ES-I3 (cell line): ENCODE results near the gene ZNF841.
"Not testable (repeated sequence)": the region's sequence is repeated elsewhere in the genome, so short reads cannot be mapped to it uniquely, and the experiment has no call there.

Source experiments
- H3K36me3 ChIP-seq: 2 replicates; pipeline ENCODE4 v1.6.1; 2013; ENCODE audit warnings: mild to moderate bottlenecking, low read length, control low read depth, moderate library complexity; ENCODE audit not compliant: insufficient read depth
- H3K4me1 ChIP-seq: 2 replicates; pipeline ENCODE4 v1.6.1; 2013; ENCODE audit warnings: mild to moderate bottlenecking, control low read depth, low read length; ENCODE audit not compliant: insufficient read depth
- H3K9ac ChIP-seq: 2 replicates; pipeline ENCODE4 v1.6.1; 2013; ENCODE audit warnings: low read depth, mild to moderate bottlenecking, low read length, moderate library complexity
- H3K9me3 ChIP-seq: 2 replicates; pipeline ENCODE4 v1.6.1; 2013; ENCODE audit warnings: mild to moderate bottlenecking, low read length, moderate library complexity; ENCODE audit not compliant: control insufficient read depth, insufficient read depth

ZNF841 gene

DNA sequence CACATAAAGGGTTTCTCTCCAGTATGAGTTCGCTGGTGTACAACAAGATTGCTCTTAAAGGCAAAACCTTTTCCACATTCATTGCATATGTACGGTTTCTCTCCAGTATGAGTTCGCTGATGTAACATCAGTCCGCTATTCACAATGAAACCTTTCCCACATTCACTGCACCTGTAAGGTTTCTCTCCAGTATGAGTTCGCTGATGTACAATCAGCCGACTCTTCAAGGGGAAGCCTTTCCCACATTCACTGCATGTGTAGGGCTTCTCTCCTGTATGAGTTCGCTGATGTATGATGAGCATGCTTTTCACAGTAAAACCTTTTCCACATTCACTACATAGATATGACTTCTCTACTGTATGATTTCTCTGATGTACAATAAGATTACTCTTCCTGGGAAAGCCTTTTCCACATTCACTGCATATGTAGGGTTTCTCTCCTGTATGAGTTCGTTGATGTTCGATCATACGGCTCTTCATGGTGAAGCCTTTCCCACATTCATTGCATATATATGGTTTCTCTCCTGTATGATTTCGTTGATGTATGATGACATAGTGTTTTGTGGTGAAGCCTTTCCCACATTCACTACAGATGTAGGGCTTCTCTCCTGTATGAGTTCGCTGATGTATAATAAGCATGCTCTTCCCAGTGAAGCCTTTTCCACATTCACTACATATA lies 61.4 kb downstream of the ZNF841 start:
- Histone ChIP-seq H3K4me1 (no peaks in the 10 kb centered on the region), H3K9me3 (peaks cover 29% of the 10 kb centered on the region), H3K36me3 (peaks cover 20% of the 10 kb centered on the region; the same call in 1 of the 2 replicates), H3K9ac (no peak overlapping the region)

- peaks cover 18% of the 10 kb centered on the region; the same call in 1 of the 2 replicates for H3K36me3 ChIP-seq
- peak overlapping the region; percentile 83 for H3K9ac ChIP-seq
- no peaks in the 10 kb centered on the region; the same call in 1 of the 2 replicates for H3K4me1 ChIP-seq
- H3K9me3 ChIP-seq = peaks cover 6% of the 10 kb centered on the region
Measured at GRCh38 chr19:52028780-52029123, 66.8 kb downstream of the ZNF841 start.

DNA sequence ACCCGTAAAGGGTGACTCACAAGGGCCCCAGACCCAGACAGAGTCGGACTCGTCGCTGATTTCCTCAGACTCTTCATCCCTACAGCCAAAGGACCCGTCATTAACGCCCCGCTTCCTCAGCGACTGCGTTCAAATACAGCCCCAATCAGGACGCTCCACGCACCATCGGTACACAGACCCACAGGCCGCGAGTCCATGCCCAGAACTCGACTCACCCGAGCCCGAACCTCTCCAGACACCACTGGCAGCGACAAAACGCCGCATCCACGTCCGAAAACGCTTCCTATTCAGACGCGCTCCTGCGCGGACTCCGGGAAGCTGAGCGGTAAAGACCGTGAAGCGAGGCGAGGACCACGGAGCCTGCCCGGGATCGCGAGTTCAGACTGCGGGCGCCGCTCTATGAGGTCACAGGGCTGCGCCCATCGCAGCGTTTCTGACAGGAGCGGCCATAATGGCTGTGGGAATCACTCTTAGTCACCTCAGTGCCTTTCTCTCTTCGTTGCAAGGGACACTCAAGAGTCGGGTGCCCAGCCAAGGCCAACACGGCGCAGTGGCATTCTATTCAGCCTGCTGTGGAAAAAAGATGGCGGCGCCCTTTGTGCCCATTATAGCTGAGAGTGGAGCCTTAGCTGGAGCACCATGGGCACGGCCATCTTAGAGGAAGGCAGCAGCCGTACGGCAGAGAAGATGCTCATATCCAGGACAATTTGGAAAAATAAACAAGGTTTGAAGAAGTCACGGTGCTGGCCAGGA lies 67.4 kb downstream of the ZNF841 start, which contains the start of gene ZNF614:
Gene ZNF614 (minus strand): TSS at position 353 of the 753 bp plus-strand sequence. CDS start 2,634 bp downstream, outside the sequence.
- peak within 1 kb of the TSS; percentile 83 for H3K9ac ChIP-seq
- peaks cover 3% of the 10 kb centered on the region for H3K9me3 ChIP-seq
- peaks cover 21% of the 10 kb centered on the region; the same call in 1 of the 2 replicates for H3K36me3 ChIP-seq
- no peaks in the 10 kb centered on the region; the same call in 1 of the 2 replicates for H3K4me1 ChIP-seq

DNA sequence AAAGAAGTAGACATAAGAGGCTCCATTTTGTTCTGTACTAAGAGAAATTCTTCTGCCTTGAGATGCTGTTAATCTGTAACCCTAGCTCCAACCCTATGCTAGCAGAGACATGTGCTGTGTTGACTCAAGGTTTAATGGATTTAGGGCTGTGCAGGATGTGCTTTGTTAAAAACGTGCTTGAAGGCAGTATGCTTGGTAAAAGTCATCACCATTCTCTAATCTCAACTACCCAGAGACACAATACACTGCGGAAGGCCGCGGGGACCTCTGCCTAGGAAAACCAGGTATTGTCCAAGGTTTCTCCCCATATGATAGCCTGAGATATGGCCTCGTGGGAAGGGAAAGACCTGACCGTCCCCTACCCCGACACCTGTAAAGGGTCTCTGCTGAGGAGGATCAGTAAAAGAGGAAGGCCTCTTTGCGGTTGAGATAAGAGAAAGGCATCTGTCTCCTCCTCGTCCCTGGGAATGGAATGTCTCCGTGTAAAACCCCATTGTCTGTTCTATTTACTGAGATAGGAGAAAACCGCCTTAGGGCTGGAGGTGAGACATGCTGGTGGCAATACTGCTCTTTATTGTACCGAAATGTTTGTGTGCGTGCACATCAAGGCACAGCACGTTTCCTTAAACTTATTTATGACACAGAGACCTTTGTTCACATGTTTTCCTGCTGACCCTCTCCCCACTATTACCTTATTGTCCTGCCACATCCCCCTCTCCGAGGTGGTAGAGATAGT lies 69.1 kb downstream of the ZNF841 start:
- H3K9me3 ChIP-seq, H3K4me1 ChIP-seq, H3K9ac ChIP-seq: not testable (repeated sequence)
- peaks cover 21% of the 10 kb centered on the region; the same call in 1 of the 2 replicates for H3K36me3 ChIP-seq

- H3K9me3 ChIP-seq, H3K9ac ChIP-seq, H3K4me1 ChIP-seq: not testable (repeated sequence)
- H3K36me3 ChIP-seq = peaks cover 29% of the 10 kb centered on the region; the same call in 1 of the 2 replicates
Measured at GRCh38 chr19:52024478-52024877, 71.1 kb downstream of the ZNF841 start.

DNA sequence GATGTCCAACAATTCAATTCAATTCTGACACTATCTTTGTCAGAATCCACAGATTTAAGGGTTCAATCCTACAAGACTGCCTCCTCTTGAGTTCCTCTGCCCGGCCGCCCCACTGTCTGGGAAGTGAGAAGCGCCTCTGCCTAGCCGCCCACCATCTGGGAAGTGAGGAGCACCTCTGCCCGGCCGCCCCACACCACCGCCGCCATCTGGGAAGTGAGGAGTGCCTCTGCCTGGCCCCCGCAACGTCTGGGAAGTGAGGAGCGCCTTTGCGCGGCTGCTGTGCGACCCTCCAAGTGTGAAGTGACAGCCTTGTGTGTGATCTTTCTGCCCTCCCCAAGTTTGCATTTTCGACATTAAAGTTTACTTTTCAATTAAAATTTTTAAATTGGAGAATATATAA lies 73.4 kb downstream of the ZNF841 start:
- Histone ChIP-seq H3K9ac (no peak overlapping the region), H3K9me3 (no peaks in the 10 kb centered on the region; the same call in 1 of the 2 replicates), H3K4me1 (no peaks in the 10 kb centered on the region), H3K36me3 (peaks cover 35% of the 10 kb centered on the region; the same call in 1 of the 2 replicates)

DNA sequence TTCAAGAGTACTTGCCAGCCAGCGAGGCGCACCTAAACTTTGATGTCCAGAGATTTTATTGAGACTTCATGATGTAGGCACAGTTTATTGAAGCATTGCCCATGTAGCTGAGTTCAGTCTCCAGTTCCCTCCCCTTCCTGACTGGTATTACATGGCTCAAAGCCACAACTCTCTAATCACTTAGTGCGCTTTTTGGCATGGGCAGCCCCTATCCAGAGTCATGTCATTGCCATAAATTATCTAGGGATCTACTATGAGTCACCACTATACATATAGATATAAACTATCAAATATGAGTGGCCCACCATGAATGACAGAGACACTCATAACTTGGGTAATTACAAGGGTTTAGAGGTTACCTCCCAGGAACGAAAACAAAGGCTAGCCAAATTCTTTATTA lies 75.1 kb downstream of the ZNF841 start:
- Histone ChIP-seq H3K36me3 (peaks cover 45% of the 10 kb centered on the region; the same call in 1 of the 2 replicates), H3K4me1 (no peaks in the 10 kb centered on the region), H3K9ac (no peak overlapping the region), H3K9me3 (peaks cover 7% of the 10 kb centered on the region)
